SK-N-SH (cell line): ENCODE results near the gene TUFT1. TPM values are rescaled to one million over a fixed set of nuclear protein-coding genes. Genes with fewer than 3 reads are reported as not detected.

ENCODE experiments used
- CTCF ChIA-PET: fragments of 300-600, 350-600 bp; formaldehyde crosslinking; extraction: SDS; loops from one replicate; lab custom pipeline; 2021; lab: Yijun Ruan, JAX
- POLR2A ChIA-PET: fragments of 350-600 bp; sonication (Branson Sonifier 250); formaldehyde crosslinking; extraction: SDS; loops from one replicate; lab custom pipeline; 2020; ENCODE audit warnings: antibody characterized with exemption, inconsistent platforms; lab: Yijun Ruan, JAX
- DNase-seq: peaks from one replicate; pipeline ENCODE4 v3.0.0; 2012
- H2AFZ ChIP-seq: fragments of 200-600 bp; sonication (generic); 2 replicates; pipeline ENCODE4 v1.8.1; 2016; ENCODE audit warnings: antibody characterized with exemption, mild to moderate bottlenecking, low read depth
- H3F3A ChIP-seq: fragments of 200-600 bp; sonication (generic); replicated peaks from 2 replicates; pipeline ENCODE3; 2016; ENCODE audit warnings: antibody characterized with exemption, mild to moderate bottlenecking; ENCODE audit not compliant: insufficient read depth
- H3K27ac ChIP-seq, 2 experiments: fragments of 200-500 bp in 1 of 2; fragments of 200-600 bp in 1 of 2; sonication (Bioruptor generic) in 1 of 2; sonication (generic), shearing (Covaris generic) in 1 of 2; 2 replicates each; pipeline versions ENCODE4 v1.5.1 to v1.6.1; 2014 to 2016; ENCODE audit warnings: low read depth in 2 of 2, inconsistent platforms in 1 of 2, low read length in 1 of 2, mild to moderate bottlenecking in 1 of 2, mixed read lengths in 1 of 2
- H3K27me3 ChIP-seq: fragments of 200-600 bp; sonication (generic), shearing (Covaris generic); 2 replicates; pipeline ENCODE4 v1.6.1; 2016; ENCODE audit warnings: mixed run types; ENCODE audit not compliant: insufficient read depth
- H3K36me3 ChIP-seq, 2 experiments: fragments of 200-500 bp in 1 of 2; fragments of 200-600 bp in 1 of 2; sonication (Bioruptor generic) in 1 of 2; sonication (generic) in 1 of 2; replicated peaks in 1 of 2; 2 replicates each; pipeline versions ENCODE3 to v1.5.1; 2014 to 2016; ENCODE audit warnings: low read length in 1 of 2, mild to moderate bottlenecking in 1 of 2; ENCODE audit not compliant: insufficient read depth in 2 of 2, control insufficient read depth in 1 of 2
- H3K4me1 ChIP-seq, 2 experiments: fragments of 200-500 bp in 1 of 2; fragments of 200-600 bp in 1 of 2; sonication (Bioruptor generic) in 1 of 2; sonication (generic), shearing (Covaris generic) in 1 of 2; 2 replicates each; pipeline versions ENCODE4 v1.5.1 to v1.6.1; 2014 to 2016; ENCODE audit warnings: low read depth in 1 of 2, low read length in 1 of 2, mixed run types in 1 of 2; ENCODE audit not compliant: insufficient read depth in 2 of 2, control insufficient read depth in 1 of 2
- H3K4me2 ChIP-seq: fragments of 200-600 bp; sonication (generic), shearing (Covaris generic); 2 replicates; pipeline ENCODE4 v1.6.1; 2017; ENCODE audit warnings: mixed run types
- H3K4me3 ChIP-seq, 2 experiments: fragments of 200-500 bp in 1 of 2; fragments of 200-600 bp in 1 of 2; sonication (Bioruptor generic) in 1 of 2; sonication (generic), shearing (Covaris generic) in 1 of 2; 2 replicates each; pipeline versions ENCODE4 v1.5.1 to v1.8.1; 2014 to 2016; ENCODE audit warnings: low read depth in 2 of 2, inconsistent platforms in 1 of 2, low read length in 1 of 2, mild to moderate bottlenecking in 1 of 2, mixed read lengths in 1 of 2, moderate library complexity in 1 of 2
- H3K79me2 ChIP-seq: fragments of 200-600 bp; sonication (generic); 2 replicates; pipeline ENCODE4 v1.8.1; 2017; ENCODE audit warnings: mild to moderate bottlenecking; ENCODE audit not compliant: insufficient read depth
- H3K9ac ChIP-seq: fragments of 200-600 bp; sonication (generic); 2 replicates; pipeline ENCODE4 v1.6.1; 2017; ENCODE audit warnings: mixed run types
- H3K9me2 ChIP-seq: fragments of 200-600 bp; sonication (generic); 2 replicates; pipeline ENCODE4 v1.6.1; 2017; ENCODE audit warnings: mixed run types
- H3K9me3 ChIP-seq: fragments of 200-600 bp; sonication (generic); 2 replicates; pipeline ENCODE4 v1.6.1; 2017; ENCODE audit warnings: mixed run types, mild to moderate bottlenecking, moderate library complexity
- H4K20me1 ChIP-seq: fragments of 200-600 bp; sonication (generic); 2 replicates; pipeline ENCODE4 v1.6.1; 2017; ENCODE audit warnings: mild to moderate bottlenecking, mixed run types; ENCODE audit not compliant: insufficient read depth
- RAD21 ChIP-seq: IDR thresholded peaks from 2 replicates; pipeline ENCODE4 v1.6.1; 2012; ENCODE audit warnings: mild to moderate bottlenecking, low read length
- REST ChIP-seq: IDR thresholded peaks from 2 replicates; pipeline ENCODE4 v1.6.1; 2012; ENCODE audit warnings: mild to moderate bottlenecking, low read depth, low read length, moderate library complexity
- USF1 ChIP-seq: IDR thresholded peaks from 2 replicates; pipeline ENCODE4 v1.4.0; 2012; ENCODE audit warnings: low read depth, borderline replicate concordance
- WGBS: methylation state at CpG from one replicate; pipeline ENCODE4 v1.1.6; 2017; ENCODE audit warnings: low lambda C conversion rate; 5-methylcytosine and 5-hydroxymethylcytosine counted together
- polyA plus RNA-seq, 3 experiments: library from polyadenylated mRNA; depleted of rRNA; stranded (reverse); fragments of >200 nt; gene quantifications; 2 replicates each; pipeline ENCODE4 v1.2.3, GENCODE V29; 2012
- small RNA-seq, 7 experiments: library from RNA; depleted of rRNA; stranded (forward); fragments of <200 nt; gene quantifications; one replicate each; pipeline ENCODE3, GENCODE V24; 2012

Gene TUFT1
- polyA plus RNA-seq, 1 of the 3 experiments (the other 2 are of a cell fraction): 20.6 TPM

- DNase-seq: no peak
- POLR2A ChIA-PET: no interaction called here
- Histone ChIP-seq H3F3A (peaks cover 3% of the 10 kb centered on the region), H3K79me2 (peaks cover 91% of the 10 kb centered on the region), H3K4me3 (no peak overlapping the region), H3K36me3 (peaks cover 6 to 14% of the 10 kb centered on the region in 2 experiments), H3K4me2 (no peak overlapping the region), H3K27me3 (no peaks in the 10 kb centered on the region), H3K27ac (no peak overlapping the region), H2AFZ (no peak overlapping the region), H3K9ac (no peak overlapping the region), H3K9me2 (no peaks in the 10 kb centered on the region), H3K4me1 (no peaks in the 10 kb centered on the region), H4K20me1 (peaks cover 4% of the 10 kb centered on the region; the same call in 1 of the 2 replicates), H3K9me3 (no peaks in the 10 kb centered on the region)
- TF ChIP-seq REST (no peak), USF1 (no peak), RAD21 (no peak)
- CTCF ChIA-PET: interaction anchor here (0.5 to 1.1 kb wide), 2 partner anchors 8 to 256 kb away, joined by 3 read pairs; no protein-coding TSS in a partner anchor
- 79% methylated on average over 9 of the region's 9 CpGs for WGBS
Measured at GRCh38 chr1:151629278-151629677, 89.2 kb downstream of the TUFT1 start.

Small RNA genes lying within 50 kb of the gene (small RNA-seq; reads per million reads assigned to genes)
- gene MIR554 (0 reads per million in 7 experiments), gene RF00405 (0 to 0.23 (median 0) reads per million in 7 experiments), gene RNU6-1062P (0 to 0.43 (median 0) reads per million in 7 experiments)

Other genes with a start within 250 kb of the TUFT1 start
- gene PI4KB, start 212.9 kb upstream of the TUFT1 start, polyA plus RNA-seq (2012; rRNA removed): 62.9 and 76.6 TPM in 2 replicates
- 29.1 and 49.0 TPM in 2 replicates for gene RFX5, start 193.1 kb upstream of the TUFT1 start, polyA plus RNA-seq (2012; rRNA removed)
- gene SELENBP1, start 167.6 kb upstream of the TUFT1 start, polyA plus RNA-seq (2012; rRNA removed): 0.11 and 0.16 TPM in 2 replicates
- 716 and 754 TPM in 2 replicates for gene PSMB4, start 140.7 kb upstream of the TUFT1 start, polyA plus RNA-seq (2012; rRNA removed)
- gene POGZ, start 80.8 kb upstream of the TUFT1 start, polyA plus RNA-seq (2012; rRNA removed): 23.9 and 30.2 TPM in 2 replicates
- 0.36 and 0.44 TPM in 2 replicates for gene CGN, start 28.9 kb upstream of the TUFT1 start, polyA plus RNA-seq (2012; rRNA removed)
- gene SNX27, start 71.7 kb downstream of the TUFT1 start, polyA plus RNA-seq (2012; rRNA removed): 10.8 and 12.8 TPM in 2 replicates
- gene CELF3, start 176.5 kb downstream of the TUFT1 start, polyA plus RNA-seq (2012; rRNA removed): 0.25 and 0.65 TPM in 2 replicates
- gene RIIAD1, start 181.2 kb downstream of the TUFT1 start, polyA plus RNA-seq (2012; rRNA removed): not detected in 2 replicates
- 76.2 and 87.5 TPM in 2 replicates for gene MRPL9, start 223.2 kb downstream of the TUFT1 start, polyA plus RNA-seq (2012; rRNA removed)